Left hindlimb (tissue), 1 donor: ENCODE results near the gene FUT7.

Experiments used
- DNase-seq: peaks from one replicate; pipeline ENCODE4 v3.0.0-alpha.2; 2018

FUT7 gene

DNA sequence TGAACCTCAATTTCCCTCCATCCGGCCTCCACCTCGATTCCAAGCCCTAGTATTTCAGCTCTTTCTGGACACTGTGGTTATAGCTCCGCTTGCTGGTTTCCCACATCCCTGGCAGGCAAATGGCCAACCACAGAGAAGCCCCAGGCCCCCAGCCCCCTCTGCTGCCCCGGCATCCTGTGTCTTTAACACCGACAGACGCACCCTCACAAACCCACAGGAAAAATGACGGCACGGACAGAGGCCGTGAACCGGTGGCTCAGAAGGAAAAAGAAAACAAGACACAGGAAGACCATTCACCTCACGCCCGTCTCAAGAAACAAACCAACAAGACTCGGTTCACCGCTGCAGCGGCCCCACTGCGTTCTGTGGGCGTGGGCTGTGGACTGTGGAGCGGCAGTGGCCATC, 34.1 kb downstream of the FUT7 start:
- DNase-seq: no peak

GRCh38 chr9:136997371-136997770, 34.5 kb downstream of the FUT7 start:
- DNase-seq: no peak

- no peak for DNase-seq
Measured at GRCh38 chr9:136996361-136997292, 35.3 kb downstream of the FUT7 start, which contains the start of gene CLIC3. TSS of gene CLIC3 (minus strand) at chr9:136996568. CDS start at chr9:136996543, 25 bp downstream.

DNA sequence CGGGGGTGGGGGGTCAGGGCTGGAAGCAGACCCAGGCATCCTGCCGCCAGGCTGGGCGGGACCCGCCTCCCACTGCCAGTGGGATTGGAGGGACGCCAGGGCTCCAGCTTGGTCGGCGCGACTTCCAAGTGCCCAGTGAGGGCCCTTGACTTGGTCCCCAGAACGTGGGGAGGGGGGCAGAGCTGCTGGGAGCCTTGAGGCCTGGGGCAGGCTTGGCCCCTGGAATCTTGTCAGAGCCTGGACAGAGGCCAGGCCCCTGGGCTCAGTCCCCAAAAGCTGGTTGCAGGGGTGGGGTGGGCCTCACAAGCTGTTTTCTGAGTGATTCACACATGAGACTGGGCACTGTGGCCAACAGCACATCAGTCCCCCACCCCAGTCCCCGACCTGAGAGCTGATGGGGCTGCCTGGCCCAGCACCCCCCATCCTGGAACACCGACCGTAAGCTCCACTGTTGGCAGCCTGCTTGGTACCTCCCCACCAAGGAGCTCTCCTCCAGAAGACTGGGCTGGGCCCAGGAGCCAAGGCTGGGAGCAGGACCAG, 36.0 kb downstream of the FUT7 start:
- no peak for DNase-seq

GRCh38 chr9:136995362-136995761, 36.5 kb downstream of the FUT7 start:
- DNase-seq: no peak

DNA sequence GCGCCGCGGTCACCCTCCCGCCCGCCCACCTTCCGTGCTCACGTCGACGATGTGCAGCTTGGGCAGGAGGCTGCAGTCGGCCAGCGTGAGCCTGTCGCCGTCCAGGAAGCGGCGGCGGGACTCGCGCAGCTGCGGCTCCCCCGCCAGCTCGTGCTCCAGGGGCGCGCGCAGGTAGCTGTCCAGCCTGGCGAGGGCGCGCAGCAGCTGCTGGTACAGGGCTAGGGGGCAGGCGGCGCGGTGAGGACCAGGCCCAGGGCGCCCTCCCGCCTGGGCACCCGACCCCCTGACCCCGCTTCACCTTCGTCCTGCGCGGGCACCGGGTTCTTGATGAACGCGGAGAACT, 37.0 kb downstream of the FUT7 start:
- no peak for DNase-seq

DNA sequence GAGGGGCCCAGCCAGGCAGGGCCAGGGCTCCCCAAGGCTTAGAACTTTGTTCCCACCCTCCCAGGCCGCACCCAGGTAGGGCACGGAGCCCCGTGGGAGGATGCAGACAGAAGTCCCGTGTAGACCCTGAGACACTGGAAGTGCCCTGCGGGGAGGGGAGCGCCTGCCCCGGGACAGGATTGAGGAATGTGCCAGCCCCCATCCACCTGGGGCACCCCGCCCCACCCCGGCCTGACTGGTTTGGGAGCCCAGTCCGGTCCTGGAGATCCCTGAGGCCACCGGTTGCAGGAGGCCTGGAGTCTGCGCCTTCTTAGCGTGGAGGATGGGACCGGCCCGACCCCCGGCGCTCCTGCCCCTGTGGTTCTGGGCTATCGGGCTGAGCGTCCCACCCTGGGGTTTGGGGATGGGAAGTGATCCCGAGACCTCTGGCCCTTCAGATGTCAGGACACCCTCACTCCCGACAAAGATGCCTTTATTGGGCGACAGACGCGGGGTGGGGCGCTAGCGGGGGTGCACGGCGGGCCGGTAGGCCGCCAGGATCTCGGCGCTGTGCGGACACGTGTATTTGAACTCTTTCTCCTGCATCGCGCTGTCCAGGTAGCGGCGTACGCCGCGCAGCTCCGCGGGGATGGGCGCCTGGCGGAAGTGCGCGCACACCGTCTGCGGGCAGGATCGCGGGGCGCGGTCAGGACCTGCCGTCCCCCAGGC, 37.6 kb downstream of the FUT7 start:
- no peak for DNase-seq

DNA sequence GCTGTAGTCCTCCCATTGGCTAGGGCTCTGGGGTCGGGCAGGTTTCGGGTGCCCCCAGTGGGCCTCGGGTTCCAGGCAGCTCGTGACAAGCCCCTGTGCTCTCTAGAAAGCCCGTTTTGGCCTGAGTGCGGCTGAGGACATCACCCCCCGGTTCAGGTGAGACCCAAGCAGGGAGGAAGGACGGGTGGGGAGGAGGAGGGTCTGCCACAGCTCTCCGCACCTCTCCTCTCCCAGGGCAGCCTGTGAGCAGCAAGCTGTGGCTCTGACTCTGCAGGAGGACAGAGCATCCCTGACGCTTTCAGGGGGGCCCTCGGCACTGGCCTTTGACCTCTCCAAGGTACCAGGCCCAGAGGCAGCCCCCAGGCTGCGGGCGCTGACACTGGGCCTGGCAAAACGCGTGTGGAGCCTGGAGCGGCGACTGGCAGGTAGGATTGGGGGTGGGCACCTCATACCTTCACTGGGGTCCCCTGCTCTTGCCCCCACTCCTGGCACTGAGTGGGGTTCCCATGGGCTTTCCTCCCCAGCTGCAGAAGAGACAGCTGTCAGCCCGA, 39.0 kb downstream of the FUT7 start:
- no peak for DNase-seq

GRCh38 chr9:136991993-136992818, 39.7 kb downstream of the FUT7 start, which contains the start of gene PAXX:
TSS of gene PAXX (plus strand) at chr9:136992422. CDS start at chr9:136992444, 22 bp downstream.
- DNase-seq: peak; percentile 92

- no peak for DNase-seq
Measured at GRCh38 chr9:136990242-136990911, 41.5 kb downstream of the FUT7 start.

GRCh38 chr9:136988872-136989271, 43.0 kb downstream of the FUT7 start:
- no peak for DNase-seq

GRCh38 chr9:136985853-136986252, 46.0 kb downstream of the FUT7 start:
- DNase-seq: no peak

DNA sequence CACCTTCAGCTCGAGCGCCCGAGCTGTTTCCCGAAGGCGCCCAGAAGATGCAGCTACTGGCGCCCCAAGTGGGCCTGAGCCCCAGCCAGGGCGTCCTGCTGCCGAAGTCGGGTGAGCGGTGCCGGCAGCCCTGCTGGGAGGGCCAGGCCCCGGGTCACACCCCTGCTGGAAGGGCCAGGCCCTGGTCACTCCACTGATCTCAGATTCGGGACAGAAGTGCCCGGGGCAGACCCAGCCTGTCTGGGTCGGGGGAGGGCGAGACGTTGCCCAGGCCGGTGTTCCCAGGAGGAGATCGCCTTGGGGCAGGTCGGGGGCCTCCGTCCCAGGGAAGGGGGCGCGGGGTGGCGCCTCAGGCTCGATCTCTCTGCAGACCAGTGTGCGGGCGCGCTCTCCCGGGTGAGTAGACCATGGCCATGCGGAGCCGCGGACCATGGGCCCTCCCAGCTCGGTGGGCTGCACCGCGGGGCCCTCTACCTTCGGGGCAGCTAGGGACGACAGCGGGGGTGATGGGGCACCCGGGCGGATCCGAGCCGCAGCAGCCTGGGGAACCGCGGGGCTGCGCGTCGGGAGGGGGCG, 46.8 kb downstream of the FUT7 start:
- DNase-seq: no peak

DNA sequence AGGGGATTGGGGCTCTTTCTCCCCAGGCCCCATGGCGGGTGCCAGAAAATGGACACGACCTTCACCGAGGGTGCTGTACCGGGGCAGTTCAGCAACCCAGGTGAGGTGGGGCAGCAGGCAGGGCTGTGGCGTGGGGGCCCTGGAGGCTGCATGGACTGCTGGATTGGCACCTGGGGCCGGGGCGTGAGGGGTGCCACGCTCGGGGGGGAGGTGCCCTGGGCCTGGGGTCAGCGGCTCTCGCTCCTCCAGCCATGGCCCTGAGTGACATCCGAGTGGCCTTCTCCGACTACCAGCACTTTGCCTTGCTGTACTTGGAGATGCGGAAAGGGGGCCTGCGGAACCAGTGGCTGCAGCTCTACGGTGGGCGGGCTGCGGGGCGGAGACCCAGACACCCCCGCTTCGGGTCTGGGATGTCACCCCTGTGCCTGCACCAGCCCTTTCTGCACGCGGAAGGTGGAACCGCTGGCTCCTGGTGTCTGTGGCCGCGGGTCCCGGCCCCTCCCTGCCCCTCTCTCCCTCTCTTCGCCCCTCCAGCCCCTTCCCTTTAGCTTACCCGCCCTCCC, 47.3 kb downstream of the FUT7 start:
- no peak for DNase-seq

GRCh38 chr9:136983656-136984314, 48.1 kb downstream of the FUT7 start:
- no peak for DNase-seq

DNA sequence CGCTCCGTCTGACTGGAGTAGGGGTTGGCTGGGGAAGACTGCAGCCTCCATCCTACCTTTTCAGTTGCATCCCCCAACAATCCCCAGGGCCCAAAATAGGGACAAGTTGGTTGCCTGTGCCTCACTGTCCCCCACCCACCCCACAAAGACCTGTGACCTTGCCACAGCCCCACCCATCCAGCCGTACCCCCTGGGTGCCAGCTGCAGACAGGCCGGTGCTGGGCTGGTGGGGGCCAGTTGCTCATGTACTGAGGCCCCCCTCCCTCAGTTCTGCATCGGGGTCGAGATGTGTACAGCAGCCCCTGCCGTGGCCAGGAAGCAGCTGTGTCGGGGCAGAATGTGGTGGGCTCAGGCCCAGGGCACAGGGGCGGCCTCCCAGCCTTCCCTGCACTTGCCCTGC, 48.7 kb downstream of the FUT7 start:
- no peak for DNase-seq

DNA sequence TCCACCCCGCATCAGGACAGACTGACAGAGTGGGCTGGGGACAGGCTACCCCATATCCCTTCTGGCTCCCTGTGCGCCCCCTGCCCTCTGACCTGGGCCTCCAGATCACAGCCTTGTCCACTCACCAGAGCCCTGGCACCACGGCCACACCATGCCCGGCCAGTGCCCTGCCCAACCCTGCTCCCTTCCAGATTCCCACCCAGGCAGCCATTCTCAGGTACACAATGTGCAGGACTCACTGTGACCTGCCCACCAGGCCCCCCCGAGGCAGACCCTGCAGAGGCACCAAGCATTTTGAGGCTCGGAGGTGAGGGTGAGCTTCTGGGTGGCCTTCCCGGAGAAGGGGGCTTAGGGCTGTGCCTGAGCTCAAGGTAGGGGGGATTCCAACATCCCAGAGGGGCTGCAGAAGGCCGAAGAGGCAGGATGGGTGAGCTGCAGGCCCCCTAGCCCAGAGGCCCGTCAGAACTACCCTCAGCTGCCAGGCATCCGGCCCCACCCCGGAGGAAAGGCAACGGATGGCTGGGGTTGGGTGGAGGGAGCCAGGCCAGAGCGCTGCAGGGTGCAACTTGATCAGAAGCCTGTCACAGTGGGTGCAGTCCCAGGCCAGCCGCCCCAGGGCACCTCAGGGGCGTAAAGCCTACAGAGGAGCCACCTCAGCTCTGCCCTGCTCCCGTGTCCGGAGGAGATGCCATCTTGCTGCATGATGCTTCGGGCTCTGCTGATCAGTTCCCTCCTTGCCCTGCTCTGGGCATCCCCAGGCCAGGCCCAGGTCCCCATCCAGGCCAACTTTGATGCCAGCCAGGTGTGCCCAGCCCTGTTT, 49.4 kb downstream of the FUT7 start, which contains the start of gene LCNL1:
TSS of gene LCNL1 (plus strand) at position 762 of the 820 bp plus-strand sequence. CDS start 594 bp downstream, outside the sequence.
- DNase-seq: no peak

DNA sequence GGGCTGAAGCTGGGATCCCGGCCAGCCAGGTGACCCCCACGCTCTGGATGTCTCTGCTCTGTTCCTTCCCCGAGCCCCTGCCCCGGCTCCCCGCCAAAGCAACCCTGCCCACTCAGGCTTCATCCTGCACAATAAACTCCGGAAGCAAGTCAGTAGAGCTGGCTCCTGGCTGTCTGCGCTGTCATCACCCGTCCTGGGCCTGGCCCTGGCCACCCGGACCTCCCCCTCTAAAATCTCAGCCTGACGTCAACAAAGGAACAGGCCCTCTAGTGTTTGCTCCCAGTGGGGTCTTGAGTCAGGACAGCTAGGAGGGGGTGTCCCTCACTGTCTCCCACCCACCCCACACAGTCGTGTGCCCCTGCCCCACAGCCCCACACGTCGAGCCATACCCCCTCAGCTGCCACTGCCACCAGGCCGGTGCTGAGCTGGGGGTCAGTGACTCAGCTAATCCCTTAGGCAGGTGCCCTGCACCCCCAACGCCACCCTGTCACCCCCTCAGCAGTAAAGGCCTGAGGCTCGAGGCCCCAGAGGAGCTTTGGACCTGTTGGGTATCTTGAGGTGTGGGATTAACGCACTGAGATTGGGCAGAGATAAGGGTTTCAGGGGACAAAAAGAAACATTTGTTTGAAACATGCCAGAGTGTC, 50.2 kb downstream of the FUT7 start:
- DNase-seq: no peak
